H9 (cell line): ENCODE results near the gene USP28. TPM values are rescaled to one million over a fixed set of nuclear protein-coding genes. Genes with fewer than 3 reads are reported as not detected.

Experiments
- DNase-seq: peaks from one replicate; pipeline ENCODE4 v3.0.0-alpha.2; 2017
- H2AFZ ChIP-seq: one replicate; pipeline ENCODE4 v1.6.1; 2013; ENCODE audit warnings: mild to moderate bottlenecking, low read length, control low read depth, moderate library complexity
- H2AK5ac ChIP-seq: 2 replicates; pipeline ENCODE4 v1.6.1; 2013; ENCODE audit warnings: low read length, control low read depth, mixed read lengths; ENCODE audit not compliant: insufficient read length
- H2BK120ac ChIP-seq: one replicate; pipeline ENCODE4 v1.6.1; 2013; ENCODE audit warnings: low read depth, mild to moderate bottlenecking, low read length, control low read depth, inconsistent platforms; ENCODE audit not compliant: poor library complexity, severe bottlenecking
- H2BK12ac ChIP-seq: 2 replicates; pipeline ENCODE4 v1.6.1; 2013; ENCODE audit warnings: low read length, control low read depth, mixed read lengths, low read depth; ENCODE audit not compliant: insufficient read length
- H2BK15ac ChIP-seq: 2 replicates; pipeline ENCODE4 v1.6.1; 2013; ENCODE audit warnings: low read depth, low read length, control low read depth
- H2BK20ac ChIP-seq: one replicate; pipeline ENCODE4 v1.6.1; 2013; ENCODE audit warnings: low read depth, mild to moderate bottlenecking, low read length, control low read depth, inconsistent platforms; ENCODE audit not compliant: poor library complexity, severe bottlenecking
- H2BK5ac ChIP-seq: 2 replicates; pipeline ENCODE4 v1.6.1; 2013; ENCODE audit warnings: low read length, control low read depth, mixed read lengths; ENCODE audit not compliant: insufficient read length
- H3K14ac ChIP-seq: 2 replicates; pipeline ENCODE4 v1.6.1; 2013; ENCODE audit warnings: low read length, control low read depth; ENCODE audit not compliant: insufficient read depth
- H3K18ac ChIP-seq: 2 replicates; pipeline ENCODE4 v1.6.1; 2013; ENCODE audit warnings: low read depth, mild to moderate bottlenecking, mixed read lengths, low read length, control low read depth; ENCODE audit not compliant: insufficient read length
- H3K23ac ChIP-seq: 2 replicates; pipeline ENCODE4 v1.6.1; 2013; ENCODE audit warnings: low read length, control low read depth, mixed read lengths, low read depth; ENCODE audit not compliant: insufficient read length
- H3K23me2 ChIP-seq: 2 replicates; pipeline ENCODE4 v1.6.1; 2013; ENCODE audit warnings: low read depth, mild to moderate bottlenecking, mixed read lengths, low read length, control low read depth; ENCODE audit not compliant: insufficient read length, poor library complexity, severe bottlenecking
- H3K27ac ChIP-seq: 2 replicates; pipeline ENCODE4 v1.5.1; 2013; ENCODE audit warnings: low read length, control low read depth, mixed read lengths, low read depth; ENCODE audit not compliant: insufficient read length
- H3K27me3 ChIP-seq: 2 replicates; pipeline ENCODE4 v1.6.1; 2013; ENCODE audit warnings: low read length, control low read depth, inconsistent platforms; ENCODE audit not compliant: insufficient read depth
- H3K4ac ChIP-seq: 2 replicates; pipeline ENCODE4 v1.6.1; 2013; ENCODE audit warnings: low read depth, mild to moderate bottlenecking, control low read depth, inconsistent platforms, low read length, moderate library complexity
- H3K4me1 ChIP-seq: 2 replicates; pipeline ENCODE4 v1.6.1; 2013; ENCODE audit warnings: low read length, control low read depth, inconsistent platforms; ENCODE audit not compliant: insufficient read depth
- H3K4me2 ChIP-seq: 2 replicates; pipeline ENCODE4 v1.6.1; 2013; ENCODE audit warnings: low read length, control low read depth, mixed read lengths; ENCODE audit not compliant: insufficient read length, insufficient read depth
- H3K56ac ChIP-seq: 2 replicates; pipeline ENCODE4 v1.6.1; 2013; ENCODE audit warnings: low read depth, mild to moderate bottlenecking, mixed read lengths, low read length, control low read depth; ENCODE audit not compliant: insufficient read length
- H3K79me1 ChIP-seq: 2 replicates; pipeline ENCODE4 v1.6.1; 2013; ENCODE audit warnings: low read depth, mild to moderate bottlenecking, moderate library complexity, low read length, control low read depth, inconsistent platforms; ENCODE audit not compliant: insufficient read depth, poor library complexity, severe bottlenecking
- H3K79me2 ChIP-seq: 2 replicates; pipeline ENCODE4 v1.6.1; 2013; ENCODE audit warnings: low read length, control low read depth, inconsistent platforms; ENCODE audit not compliant: insufficient read depth
- H3K9ac ChIP-seq: 2 replicates; pipeline ENCODE4 v1.6.1; 2013; ENCODE audit warnings: low read length, control low read depth, mixed read lengths; ENCODE audit not compliant: insufficient read length; ENCODE audit errors: extremely low read depth
- H3K9me3 ChIP-seq: one replicate; pipeline ENCODE4 v1.6.1; 2013; ENCODE audit warnings: low read depth, low read length, inconsistent platforms; ENCODE audit not compliant: control insufficient read depth
- H3T11ph ChIP-seq: one replicate; pipeline ENCODE4 v1.6.1; 2013; ENCODE audit warnings: mild to moderate bottlenecking, low read length, control low read depth, inconsistent platforms
- H4K20me1 ChIP-seq: one replicate; pipeline ENCODE4 v1.6.1; 2013; ENCODE audit not compliant: control insufficient read depth, insufficient read length, insufficient read depth
- H4K5ac ChIP-seq: 2 replicates; pipeline ENCODE4 v1.6.1; 2013; ENCODE audit warnings: low read depth, mild to moderate bottlenecking, mixed read lengths, low read length, control low read depth; ENCODE audit not compliant: insufficient read length
- H4K8ac ChIP-seq: replicated peaks from 2 replicates; pipeline ENCODE4 v1.6.1; 2013; ENCODE audit warnings: low read length, control low read depth, mixed read lengths, low read depth; ENCODE audit not compliant: insufficient read length
- H4K91ac ChIP-seq: 2 replicates; pipeline ENCODE4 v1.6.1; 2013; ENCODE audit warnings: low read depth, mild to moderate bottlenecking, moderate library complexity, mixed read lengths, low read length, control low read depth; ENCODE audit not compliant: insufficient read length
- H3K27ac Mint-ChIP-seq, 3 experiments: 2 replicates in 2 of 3; 3 replicates in 1 of 3; pipeline ENCODE4 v1.8.0; 2020 to 2021; ENCODE audit warnings: mixed read lengths in 3 of 3, mild to moderate bottlenecking in 1 of 3, moderate library complexity in 1 of 3
- H3K27me3 Mint-ChIP-seq: 2 replicates; pipeline ENCODE4 v1.8.0; 2021; ENCODE audit warnings: low read depth, mild to moderate bottlenecking, moderate library complexity, mixed read lengths
- H3K36me3 Mint-ChIP-seq, 3 experiments: 2 replicates in 2 of 3; 3 replicates in 1 of 3; pipeline ENCODE4 v1.8.0; 2020 to 2021; ENCODE audit warnings: low read depth in 3 of 3, mixed read lengths in 3 of 3; ENCODE audit not compliant: insufficient read depth in 1 of 3
- H3K4me1 Mint-ChIP-seq, 2 experiments: 2 replicates each; pipeline ENCODE4 v1.8.0; 2020; ENCODE audit warnings: mixed read lengths in 2 of 2
- H3K4me3 Mint-ChIP-seq, 2 experiments: 2 replicates in 1 of 2; 3 replicates in 1 of 2; pipeline ENCODE4 v1.8.0; 2020 to 2021; ENCODE audit warnings: mild to moderate bottlenecking in 2 of 2, mixed read lengths in 2 of 2, moderate library complexity in 1 of 2
- H3K9me3 Mint-ChIP-seq, 2 experiments: 2 replicates in 1 of 2; 3 replicates in 1 of 2; pipeline ENCODE4 v1.8.0; 2020; ENCODE audit warnings: mild to moderate bottlenecking in 2 of 2, mixed read lengths in 2 of 2, moderate library complexity in 1 of 2
- CTCF ChIP-seq: fragments of 200-600 bp; sonication (generic); conservative IDR thresholded peaks from 3 replicates; pipeline ENCODE4 v1.8.0; 2021; ENCODE audit warnings: antibody characterized with exemption, mild to moderate bottlenecking
- total RNA-seq: library from RNA; stranded (reverse); gene quantifications from 2 replicates; pipeline ENCODE4 v1.2.1, GENCODE V29; 2021

Gene USP28
- total RNA-seq, 1 experiment from 2014 or later = 107 TPM

- no peak overlapping the region for H3K14ac ChIP-seq
- H3K36me3 Mint-ChIP-seq = peaks cover 52 to 95% (median 74%) of the 10 kb centered on the region in 3 experiments
- H3K4me3 Mint-ChIP-seq = no peak overlapping the region
- H2BK15ac ChIP-seq = no peak overlapping the region
- H3K9me3 ChIP-seq = no peaks in the 10 kb centered on the region
- H3K79me1 ChIP-seq = no peaks in the 10 kb centered on the region
- no peaks in the 10 kb centered on the region for H3K27me3 Mint-ChIP-seq
- DNase-seq = no peak
- no peak overlapping the region for H3T11ph ChIP-seq
- no peak overlapping the region for H3K27ac ChIP-seq
- H3K4ac ChIP-seq = no peak overlapping the region
- no peak overlapping the region for H4K91ac ChIP-seq
- no peak overlapping the region for H2BK12ac ChIP-seq
- no peak overlapping the region for H3K56ac ChIP-seq
- no peak overlapping the region for H2AK5ac ChIP-seq
- no peaks in the 10 kb centered on the region for H4K20me1 ChIP-seq
- H3K4me2 ChIP-seq = no peak overlapping the region
- H3K79me2 ChIP-seq = no peaks in the 10 kb centered on the region
- H4K5ac ChIP-seq = no peak overlapping the region
- no peak overlapping the region for H3K23ac ChIP-seq
- H2BK5ac ChIP-seq = no peak overlapping the region
- H3K9ac ChIP-seq = no peak overlapping the region
- no peaks in the 10 kb centered on the region for H3K23me2 ChIP-seq
- no peaks in the 10 kb centered on the region for H3K27me3 ChIP-seq
- no peak overlapping the region for H3K27ac Mint-ChIP-seq
- H3K9me3 Mint-ChIP-seq = no peaks in the 10 kb centered on the region
- no peak overlapping the region for H2BK120ac ChIP-seq
- H3K18ac ChIP-seq = no peak overlapping the region
- no peak for TF ChIP-seq CTCF
- H2AFZ ChIP-seq = no peak overlapping the region
- H3K4me1 Mint-ChIP-seq = no peaks in the 10 kb centered on the region
- H4K8ac ChIP-seq = no peak overlapping the region
- H3K4me1 ChIP-seq = no peaks in the 10 kb centered on the region
- H2BK20ac ChIP-seq = no peak overlapping the region
Observed at GRCh38 chr11:113805640-113806039, 69.7 kb downstream of the USP28 start.
